ENCODE data around the gene PRRT3. TPM values are rescaled to one million over a fixed set of nuclear protein-coding genes. Genes with fewer than 3 reads are reported as not detected.
A peak's percentile ranks its signal among the peaks of the same experiment; 100 is the strongest.

The PRRT3 gene
- total and polyA plus RNA-seq, 9 of the 15 experiments (the other 6 are each of a cell fraction or from before 2014, with no cell fraction given) = 0.06 to 1.9 (median 1.2) TPM

DNA sequence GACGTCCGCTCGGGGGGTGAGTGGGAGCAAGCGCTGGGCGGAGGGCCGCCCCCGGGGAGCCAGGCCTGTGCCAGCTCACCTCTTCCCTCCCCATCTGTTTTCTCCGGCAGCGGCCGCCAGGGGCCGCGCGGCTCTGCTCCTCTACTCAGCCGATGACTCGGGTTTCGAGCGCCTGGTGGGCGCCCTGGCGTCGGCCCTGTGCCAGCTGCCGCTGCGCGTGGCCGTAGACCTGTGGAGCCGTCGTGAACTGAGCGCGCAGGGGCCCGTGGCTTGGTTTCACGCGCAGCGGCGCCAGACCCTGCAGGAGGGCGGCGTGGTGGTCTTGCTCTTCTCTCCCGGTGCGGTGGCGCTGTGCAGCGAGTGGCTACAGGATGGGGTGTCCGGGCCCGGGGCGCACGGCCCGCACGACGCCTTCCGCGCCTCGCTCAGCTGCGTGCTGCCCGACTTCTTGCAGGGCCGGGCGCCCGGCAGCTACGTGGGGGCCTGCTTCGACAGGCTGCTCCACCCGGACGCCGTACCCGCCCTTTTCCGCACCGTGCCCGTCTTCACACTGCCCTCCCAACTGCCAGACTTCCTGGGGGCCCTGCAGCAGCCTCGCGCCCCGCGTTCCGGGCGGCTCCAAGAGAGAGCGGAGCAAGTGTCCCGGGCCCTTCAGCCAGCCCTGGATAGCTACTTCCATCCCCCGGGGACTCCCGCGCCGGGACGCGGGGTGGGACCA, 19.2 kb downstream of the PRRT3 start (continued):
- TF ChIP-seq, protein P1, sequence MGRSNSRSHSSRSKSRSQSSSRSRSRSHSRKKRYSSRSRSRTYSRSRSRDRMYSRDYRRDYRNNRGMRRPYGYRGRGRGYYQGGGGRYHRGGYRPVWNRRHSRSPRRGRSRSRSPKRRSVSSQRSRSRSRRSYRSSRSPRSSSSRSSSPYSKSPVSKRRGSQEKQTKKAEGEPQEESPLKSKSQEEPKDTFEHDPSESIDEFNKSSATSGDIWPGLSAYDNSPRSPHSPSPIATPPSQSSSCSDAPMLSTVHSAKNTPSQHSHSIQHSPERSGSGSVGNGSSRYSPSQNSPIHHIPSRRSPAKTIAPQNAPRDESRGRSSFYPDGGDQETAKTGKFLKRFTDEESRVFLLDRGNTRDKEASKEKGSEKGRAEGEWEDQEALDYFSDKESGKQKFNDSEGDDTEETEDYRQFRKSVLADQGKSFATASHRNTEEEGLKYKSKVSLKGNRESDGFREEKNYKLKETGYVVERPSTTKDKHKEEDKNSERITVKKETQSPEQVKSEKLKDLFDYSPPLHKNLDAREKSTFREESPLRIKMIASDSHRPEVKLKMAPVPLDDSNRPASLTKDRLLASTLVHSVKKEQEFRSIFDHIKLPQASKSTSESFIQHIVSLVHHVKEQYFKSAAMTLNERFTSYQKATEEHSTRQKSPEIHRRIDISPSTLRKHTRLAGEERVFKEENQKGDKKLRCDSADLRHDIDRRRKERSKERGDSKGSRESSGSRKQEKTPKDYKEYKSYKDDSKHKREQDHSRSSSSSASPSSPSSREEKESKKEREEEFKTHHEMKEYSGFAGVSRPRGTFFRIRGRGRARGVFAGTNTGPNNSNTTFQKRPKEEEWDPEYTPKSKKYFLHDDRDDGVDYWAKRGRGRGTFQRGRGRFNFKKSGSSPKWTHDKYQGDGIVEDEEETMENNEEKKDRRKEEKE (IDR thresholded peaks at IDR 0.05; ENCODE audit: borderline replicate concordance in 1 of 2, control insufficient read depth in 1 of 2, low read depth in 2 of 2, low read length in 1 of 2) = no peak
- TF ChIP-seq SNAPC5 (CRISPR knock-in tag; IDR thresholded peaks at IDR 0.05) (no peak), ZSCAN29 (IDR thresholded peaks at IDR 0.05) (0 out of 2 replicates have a peak, but pooled peaks have one; percentile 50), CBX8 (IDR thresholded peaks at IDR 0.05; ENCODE audit: borderline replicate concordance, extremely low read depth, low read depth, low read length, poor library complexity, severe bottlenecking) (no peak), MBD2 (IDR thresholded peaks at IDR 0.05; ENCODE audit: borderline replicate concordance, low read depth) (no peak), TCF3 (CRISPR knock-in tag; IDR thresholded peaks at IDR 0.05) (no peak), BDP1 (IDR thresholded peaks at IDR 0.05; ENCODE audit: insufficient read depth, insufficient read length) (no peak), SIX5 (IDR thresholded peaks at IDR 0.05; ENCODE audit: borderline replicate concordance in 1 of 2, insufficient read depth in 1 of 2, low read depth in 1 of 2, low read length in 2 of 2) (no peak), CHD1 (IDR thresholded peaks at IDR 0.05; ENCODE audit: low read length) (peak; percentile 82), SNIP1 (IDR thresholded peaks at IDR 0.05; ENCODE audit: low read depth) (no peak), ZNF212 (CRISPR knock-in tag; IDR thresholded peaks at IDR 0.05) (no peak), ZNF274 (IDR thresholded peaks at IDR 0.05; ENCODE audit: borderline replicate concordance, low read depth, low read length) (no peak), ZNF551 (CRISPR knock-in tag; IDR thresholded peaks at IDR 0.05) (no peak), ZNF780A (CRISPR knock-in tag; IDR thresholded peaks at IDR 0.05) (no peak), GATA2 (CRISPR knock-in tag; IDR thresholded peaks at IDR 0.05) (no peak), ETV6 (IDR thresholded peaks at IDR 0.05; ENCODE audit: borderline replicate concordance in 1 of 2, low read depth in 2 of 2, low read length in 1 of 2) (no peak), ETV6 (CRISPR knock-in tag; IDR thresholded peaks at IDR 0.05; ENCODE audit: borderline replicate concordance) (peak; percentile 21; the same call in 1 of the 2 replicates), RFX5 (IDR thresholded peaks at IDR 0.05; ENCODE audit: low read depth, low read length) (no peak), FOXK2 (conservative IDR thresholded peaks at IDR 0.05 in 1 of 2, IDR thresholded peaks at IDR 0.05 in 1 of 2; ENCODE audit: low read depth in 2 of 2) (no peak; a peak in 1 of 4 replicates), ZBTB1 (CRISPR knock-in tag; IDR thresholded peaks at IDR 0.05; ENCODE audit: borderline replicate concordance, low read depth) (peak; percentile 55; the same call in 1 of the 2 replicates), TEAD2 (tag; IDR thresholded peaks at IDR 0.05) (no peak), MED1 (CRISPR knock-in tag; IDR thresholded peaks at IDR 0.05; ENCODE audit: borderline replicate concordance) (no peak), TGIF2 (CRISPR knock-in tag; IDR thresholded peaks at IDR 0.05) (peak; percentile 96; the same call in 1 of the 2 replicates)
- TF ChIP-seq, protein P2, sequence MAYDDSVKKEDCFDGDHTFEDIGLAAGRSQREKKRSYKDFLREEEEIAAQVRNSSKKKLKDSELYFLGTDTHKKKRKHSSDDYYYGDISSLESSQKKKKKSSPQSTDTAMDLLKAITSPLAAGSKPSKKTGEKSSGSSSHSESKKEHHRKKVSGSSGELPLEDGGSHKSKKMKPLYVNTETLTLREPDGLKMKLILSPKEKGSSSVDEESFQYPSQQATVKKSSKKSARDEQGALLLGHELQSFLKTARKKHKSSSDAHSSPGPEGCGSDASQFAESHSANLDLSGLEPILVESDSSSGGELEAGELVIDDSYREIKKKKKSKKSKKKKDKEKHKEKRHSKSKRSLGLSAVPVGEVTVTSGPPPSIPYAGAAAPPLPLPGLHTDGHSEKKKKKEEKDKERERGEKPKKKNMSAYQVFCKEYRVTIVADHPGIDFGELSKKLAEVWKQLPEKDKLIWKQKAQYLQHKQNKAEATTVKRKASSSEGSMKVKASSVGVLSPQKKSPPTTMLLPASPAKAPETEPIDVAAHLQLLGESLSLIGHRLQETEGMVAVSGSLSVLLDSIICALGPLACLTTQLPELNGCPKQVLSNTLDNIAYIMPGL (CRISPR knock-in tag; IDR thresholded peaks at IDR 0.05) = peak; percentile 67; the same call in 1 of the 2 replicates

Measured in K562 (cell line).